Loucy (cell line): ENCODE measurements around the gene HOXA5.

Experiments used
- H2AFZ ChIP-seq: fragments of 200-600 bp; sonication (generic); 2 replicates; pipeline ENCODE4 v1.6.0; 2016; ENCODE audit warnings: antibody characterized with exemption, mild to moderate bottlenecking, low read length, moderate library complexity
- H3F3A ChIP-seq: fragments of 200-600 bp; 2 replicates; pipeline ENCODE4 v1.6.0; 2016; ENCODE audit warnings: antibody characterized with exemption, low read depth, mild to moderate bottlenecking
- H3K27me3 ChIP-seq: fragments of 200-600 bp; sonication (generic); 2 replicates; pipeline ENCODE4 v1.6.1; 2014; ENCODE audit warnings: low read length, mild to moderate bottlenecking; ENCODE audit not compliant: insufficient read depth, poor library complexity, severe bottlenecking
- H3K36me3 ChIP-seq: fragments of 200-600 bp; sonication (generic); 2 replicates; pipeline ENCODE4 v1.6.1; 2016; ENCODE audit warnings: low read length; ENCODE audit not compliant: insufficient read depth
- H3K4me1 ChIP-seq: fragments of 200-600 bp; sonication (generic); 2 replicates; pipeline ENCODE4 v1.5.1; 2014; ENCODE audit warnings: low read length, mild to moderate bottlenecking; ENCODE audit not compliant: insufficient read depth, poor library complexity, severe bottlenecking
- H3K4me2 ChIP-seq: fragments of 200-600 bp; sonication (generic); 2 replicates; pipeline ENCODE4 v1.6.0; 2014; ENCODE audit warnings: antibody characterized with exemption, low read length, low read depth, mild to moderate bottlenecking; ENCODE audit not compliant: poor library complexity, severe bottlenecking
- H3K4me3 ChIP-seq: fragments of 200-600 bp; sonication (generic); 2 replicates; pipeline ENCODE4 v1.5.1; 2014; ENCODE audit warnings: low read length, mild to moderate bottlenecking, mixed read lengths; ENCODE audit not compliant: poor library complexity, severe bottlenecking
- H3K79me2 ChIP-seq: fragments of 200-600 bp; sonication (generic); 2 replicates; pipeline ENCODE4 v1.6.1; 2014; ENCODE audit warnings: low read length; ENCODE audit not compliant: insufficient read depth
- H3K9ac ChIP-seq: fragments of 200-600 bp; sonication (generic); 2 replicates; pipeline ENCODE4 v1.6.0; 2014; ENCODE audit warnings: mild to moderate bottlenecking, low read depth, low read length, moderate library complexity; ENCODE audit not compliant: poor library complexity, severe bottlenecking
- H3K9me2 ChIP-seq: fragments of 200-600 bp; sonication (generic); replicated peaks from 2 replicates; pipeline ENCODE4 v1.6.1; 2016; ENCODE audit warnings: low read depth, low read length, mixed read lengths
- H3K9me3 ChIP-seq: fragments of 200-600 bp; sonication (generic); 2 replicates; pipeline ENCODE4 v1.6.1; 2014; ENCODE audit warnings: mild to moderate bottlenecking, antibody characterized with exemption, low read length, low read depth; ENCODE audit not compliant: insufficient read depth
- H4K20me1 ChIP-seq: fragments of 200-600 bp; sonication (generic); 2 replicates; pipeline ENCODE4 v1.6.0; 2014; ENCODE audit warnings: antibody characterized with exemption, low read length, mild to moderate bottlenecking; ENCODE audit not compliant: insufficient read depth, poor library complexity, severe bottlenecking
- EZH2phosphoT487 ChIP-seq: fragments of 200-600 bp; IDR thresholded peaks from 2 replicates; pipeline ENCODE4 v1.6.1; 2018; ENCODE audit warnings: antibody characterized with exemption, mild to moderate bottlenecking, moderate library complexity, borderline replicate concordance
- TF ChIP-seq, protein P1 (sequence below): fragments of 200-600 bp; sonication (generic); conservative IDR thresholded peaks from 2 replicates; pipeline ENCODE4 v1.5.1; 2014; ENCODE audit warnings: mild to moderate bottlenecking, antibody characterized with exemption, low read length

The HOXA5 gene

DNA sequence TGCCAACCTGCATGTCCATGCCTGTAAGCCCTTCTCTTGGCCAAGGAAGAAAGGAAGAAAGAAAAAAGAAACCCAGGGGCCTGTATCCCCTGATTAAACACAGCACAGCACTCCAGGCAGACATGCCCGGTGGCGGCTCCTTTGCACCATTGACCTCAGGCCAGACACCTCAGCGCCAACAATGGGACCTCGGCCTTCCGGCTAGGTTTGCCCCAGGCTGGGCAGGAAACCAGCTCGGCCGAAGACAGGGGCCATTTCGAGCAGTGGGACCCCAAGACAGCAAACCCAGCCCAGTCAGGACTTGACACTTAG, 27.8 kb upstream of the HOXA5 start:
- peaks cover 6% of the 10 kb centered on the region; the same call in 1 of the 2 replicates for H3F3A ChIP-seq
- H2AFZ ChIP-seq = no peak overlapping the region
- H4K20me1 ChIP-seq = peaks cover 63% of the 10 kb centered on the region
- no peaks in the 10 kb centered on the region for H3K9me3 ChIP-seq
- H3K36me3 ChIP-seq = peaks cover 42% of the 10 kb centered on the region
- H3K79me2 ChIP-seq = peaks cover 100% of the 10 kb centered on the region
- H3K27me3 ChIP-seq = peaks cover 54% of the 10 kb centered on the region
- H3K9ac ChIP-seq = peak overlapping the region; percentile 99
- peaks cover 18% of the 10 kb centered on the region for H3K4me1 ChIP-seq
- TF ChIP-seq, protein P1, sequence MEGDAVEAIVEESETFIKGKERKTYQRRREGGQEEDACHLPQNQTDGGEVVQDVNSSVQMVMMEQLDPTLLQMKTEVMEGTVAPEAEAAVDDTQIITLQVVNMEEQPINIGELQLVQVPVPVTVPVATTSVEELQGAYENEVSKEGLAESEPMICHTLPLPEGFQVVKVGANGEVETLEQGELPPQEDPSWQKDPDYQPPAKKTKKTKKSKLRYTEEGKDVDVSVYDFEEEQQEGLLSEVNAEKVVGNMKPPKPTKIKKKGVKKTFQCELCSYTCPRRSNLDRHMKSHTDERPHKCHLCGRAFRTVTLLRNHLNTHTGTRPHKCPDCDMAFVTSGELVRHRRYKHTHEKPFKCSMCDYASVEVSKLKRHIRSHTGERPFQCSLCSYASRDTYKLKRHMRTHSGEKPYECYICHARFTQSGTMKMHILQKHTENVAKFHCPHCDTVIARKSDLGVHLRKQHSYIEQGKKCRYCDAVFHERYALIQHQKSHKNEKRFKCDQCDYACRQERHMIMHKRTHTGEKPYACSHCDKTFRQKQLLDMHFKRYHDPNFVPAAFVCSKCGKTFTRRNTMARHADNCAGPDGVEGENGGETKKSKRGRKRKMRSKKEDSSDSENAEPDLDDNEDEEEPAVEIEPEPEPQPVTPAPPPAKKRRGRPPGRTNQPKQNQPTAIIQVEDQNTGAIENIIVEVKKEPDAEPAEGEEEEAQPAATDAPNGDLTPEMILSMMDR = no peak
- no peak for TF ChIP-seq EZH2phosphoT487
- H3K4me3 ChIP-seq = peak overlapping the region; percentile 94
- H3K9me2 ChIP-seq = no peaks in the 10 kb centered on the region
- peak overlapping the region; percentile 98 for H3K4me2 ChIP-seq

GRCh38 chr7:27170426-27171324, 27.2 kb upstream of the HOXA5 start:
- Histone ChIP-seq H3K9me2 (no peaks in the 10 kb centered on the region), H3F3A (peaks cover 6% of the 10 kb centered on the region; the same call in 1 of the 2 replicates), H3K4me2 (peak overlapping the region; percentile 98), H3K27me3 (peaks cover 56% of the 10 kb centered on the region), H3K4me3 (peak overlapping the region; percentile 94), H4K20me1 (peaks cover 58% of the 10 kb centered on the region), H3K79me2 (peaks cover 99% of the 10 kb centered on the region), H3K9ac (peak overlapping the region; percentile 99), H3K9me3 (no peaks in the 10 kb centered on the region), H3K36me3 (peaks cover 42% of the 10 kb centered on the region), H2AFZ (no peak overlapping the region), H3K4me1 (peaks cover 17% of the 10 kb centered on the region)
- TF ChIP-seq EZH2phosphoT487 = no peak
- TF ChIP-seq, protein P1 = no peak

DNA sequence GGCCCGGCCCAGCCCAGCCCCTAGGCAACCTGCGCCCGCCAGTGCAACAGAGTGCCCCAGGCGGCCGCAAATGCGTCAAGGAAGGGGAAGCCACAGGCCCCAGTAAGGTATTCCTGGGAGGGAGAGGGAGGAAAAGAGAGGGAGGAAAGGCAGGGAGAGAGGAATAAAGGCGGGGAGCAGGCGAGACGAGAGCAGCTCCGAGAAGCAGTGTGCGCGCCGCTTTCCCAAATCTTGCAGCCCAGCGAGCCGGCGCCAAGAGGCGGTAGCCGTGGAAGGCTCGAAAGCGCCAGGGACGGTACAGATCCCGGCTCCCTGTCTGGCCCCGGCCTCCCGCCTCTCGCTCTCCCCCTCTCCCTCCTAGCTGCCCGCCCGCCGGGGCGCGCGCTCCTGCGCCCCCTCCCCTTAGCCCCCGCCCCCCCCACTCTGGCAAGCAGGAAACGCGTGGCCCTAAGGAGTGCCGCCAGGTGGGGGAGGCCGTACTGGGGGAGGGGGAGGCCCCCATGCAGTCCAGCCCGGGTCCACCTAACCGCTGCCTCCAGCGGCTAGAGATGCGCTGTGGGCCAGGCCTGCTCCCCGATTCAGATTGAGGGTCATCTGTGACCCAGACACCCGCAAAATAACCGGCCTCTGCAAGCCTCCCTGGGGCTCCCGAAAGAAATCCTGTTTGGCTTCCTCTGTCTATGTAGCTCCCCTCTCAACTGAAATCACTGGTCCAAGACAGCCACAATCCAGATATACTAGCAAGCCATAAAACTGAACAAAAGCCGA, 26.4 kb upstream of the HOXA5 start:
- Histone ChIP-seq H3K36me3 (peaks cover 44% of the 10 kb centered on the region), H2AFZ (no peak overlapping the region), H3K9me3 (no peaks in the 10 kb centered on the region), H3K4me1 (peaks cover 15% of the 10 kb centered on the region), H3K27me3 (peaks cover 60% of the 10 kb centered on the region), H3K79me2 (peaks cover 96% of the 10 kb centered on the region), H3K9me2 (no peaks in the 10 kb centered on the region), H3F3A (peaks cover 6% of the 10 kb centered on the region; the same call in 1 of the 2 replicates), H3K4me3 (peak overlapping the region; percentile 94), H4K20me1 (peaks cover 57% of the 10 kb centered on the region), H3K9ac (peak overlapping the region; percentile 99), H3K4me2 (peak overlapping the region; percentile 98)
- TF ChIP-seq, protein P1 = no peak
- no peak for TF ChIP-seq EZH2phosphoT487
